RWPE2 (cell line): ENCODE measurements around the gene IL25.

Source experiments
- ATAC-seq: fragments of 200-7000 bp; cut with Tn5 transposase; 3 replicates; pipeline ENCODE4 v1.9.1; 2021; ENCODE audit warnings: low read depth
- DNase-seq: peaks from one replicate; pipeline ENCODE4 v3.0.0-alpha.2; 2020; ENCODE audit warnings: low spot score
- H3K27ac ChIP-seq: fragments of 450-650 bp; 2 replicates; pipeline ENCODE4 v1.5.1; 2017; ENCODE audit warnings: mild to moderate bottlenecking; ENCODE audit not compliant: poor library complexity, severe bottlenecking
- H3K27me3 ChIP-seq: fragments of 250-450 bp; sonication (Bioruptor Pico); 2 replicates; pipeline ENCODE4 v1.5.1; 2021; ENCODE audit warnings: mild to moderate bottlenecking, moderate library complexity; ENCODE audit not compliant: insufficient read depth, poor library complexity, severe bottlenecking
- H3K36me3 ChIP-seq: fragments of 250-450 bp; sonication (Bioruptor Pico); 2 replicates; pipeline ENCODE4 v1.5.1; 2020; ENCODE audit warnings: low read depth, mild to moderate bottlenecking, moderate library complexity
- H3K4me1 ChIP-seq: fragments of 250-450 bp; sonication (Bioruptor Pico); 2 replicates; pipeline ENCODE4 v1.5.1; 2021; ENCODE audit warnings: mild to moderate bottlenecking, moderate library complexity; ENCODE audit not compliant: insufficient read depth, poor library complexity, severe bottlenecking
- H3K4me3 ChIP-seq: fragments of 250-450 bp; sonication (Bioruptor Pico); 2 replicates; pipeline ENCODE4 v1.5.1; 2021; ENCODE audit warnings: mild to moderate bottlenecking, moderate library complexity; ENCODE audit not compliant: severe bottlenecking
- H3K9me3 ChIP-seq: fragments of 250-450 bp; sonication (Bioruptor Pico); 2 replicates; pipeline ENCODE4 v1.5.1; 2021; ENCODE audit warnings: mild to moderate bottlenecking, moderate library complexity; ENCODE audit not compliant: severe bottlenecking
- TF ChIP-seq, protein P1 (sequence below): fragments of 450-650 bp; IDR thresholded peaks from one replicate; pipeline ENCODE4 v1.5.1; 2017; ENCODE audit warnings: mild to moderate bottlenecking, moderate library complexity; ENCODE audit not compliant: poor library complexity, severe bottlenecking

The IL25 gene

DNA sequence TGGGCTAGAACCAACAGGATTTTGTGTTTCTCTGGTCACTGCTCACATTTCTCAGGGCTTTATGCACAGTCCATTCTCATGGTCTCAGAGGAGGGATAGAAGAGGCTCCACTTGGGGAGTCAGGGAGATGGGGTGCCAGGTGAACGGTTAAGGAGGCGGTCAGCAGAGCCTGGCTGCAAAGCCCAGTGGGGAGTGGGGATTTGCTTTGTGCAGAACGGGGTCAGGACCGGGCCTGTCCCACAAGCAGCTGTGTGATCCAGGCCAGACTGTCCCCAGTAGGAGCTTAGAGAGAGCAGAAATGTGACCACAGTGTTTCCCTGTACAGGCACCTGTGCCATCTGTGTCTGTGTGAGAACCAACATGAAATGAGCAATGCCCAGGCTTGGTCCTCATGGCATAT lies 8.4 kb downstream of the IL25 start:
- TF ChIP-seq, protein P1, sequence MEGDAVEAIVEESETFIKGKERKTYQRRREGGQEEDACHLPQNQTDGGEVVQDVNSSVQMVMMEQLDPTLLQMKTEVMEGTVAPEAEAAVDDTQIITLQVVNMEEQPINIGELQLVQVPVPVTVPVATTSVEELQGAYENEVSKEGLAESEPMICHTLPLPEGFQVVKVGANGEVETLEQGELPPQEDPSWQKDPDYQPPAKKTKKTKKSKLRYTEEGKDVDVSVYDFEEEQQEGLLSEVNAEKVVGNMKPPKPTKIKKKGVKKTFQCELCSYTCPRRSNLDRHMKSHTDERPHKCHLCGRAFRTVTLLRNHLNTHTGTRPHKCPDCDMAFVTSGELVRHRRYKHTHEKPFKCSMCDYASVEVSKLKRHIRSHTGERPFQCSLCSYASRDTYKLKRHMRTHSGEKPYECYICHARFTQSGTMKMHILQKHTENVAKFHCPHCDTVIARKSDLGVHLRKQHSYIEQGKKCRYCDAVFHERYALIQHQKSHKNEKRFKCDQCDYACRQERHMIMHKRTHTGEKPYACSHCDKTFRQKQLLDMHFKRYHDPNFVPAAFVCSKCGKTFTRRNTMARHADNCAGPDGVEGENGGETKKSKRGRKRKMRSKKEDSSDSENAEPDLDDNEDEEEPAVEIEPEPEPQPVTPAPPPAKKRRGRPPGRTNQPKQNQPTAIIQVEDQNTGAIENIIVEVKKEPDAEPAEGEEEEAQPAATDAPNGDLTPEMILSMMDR: no peak
- Histone ChIP-seq H3K36me3 (no peaks in the 10 kb centered on the region), H3K4me3 (no peak overlapping the region), H3K27ac (no peak overlapping the region), H3K4me1 (no peaks in the 10 kb centered on the region), H3K27me3 (no peaks in the 10 kb centered on the region), H3K9me3 (no peaks in the 10 kb centered on the region)
- ATAC-seq (no peak), DNase-seq (no peak)

DNA sequence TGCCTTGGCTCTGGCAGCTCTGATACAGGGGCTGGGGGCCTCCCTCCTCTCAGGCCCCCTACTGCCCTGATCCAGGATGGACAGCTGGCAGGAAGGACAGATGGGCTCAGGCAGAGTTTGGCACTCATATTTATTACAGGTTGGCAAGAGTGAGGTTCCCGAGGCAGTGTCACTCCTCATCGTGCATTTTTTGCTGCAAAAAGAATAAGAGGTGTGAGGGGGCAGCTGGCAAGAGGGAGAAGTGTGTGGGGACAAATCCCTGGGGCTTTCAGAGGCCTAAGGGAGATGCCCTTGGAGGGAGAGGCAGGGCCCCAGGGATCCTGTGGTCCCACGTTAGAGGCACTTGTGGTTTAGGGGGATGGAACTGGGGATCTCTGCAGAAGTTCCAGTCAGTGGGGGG lies 9.3 kb downstream of the IL25 start:
- H3K27ac ChIP-seq: no peak overlapping the region
- H3K4me1 ChIP-seq: no peaks in the 10 kb centered on the region
- DNase-seq: no peak
- H3K9me3 ChIP-seq: no peaks in the 10 kb centered on the region
- H3K36me3 ChIP-seq: no peaks in the 10 kb centered on the region
- TF ChIP-seq, protein P1: no peak
- no peaks in the 10 kb centered on the region for H3K27me3 ChIP-seq
- ATAC-seq: no peak
- no peak overlapping the region for H3K4me3 ChIP-seq

DNA sequence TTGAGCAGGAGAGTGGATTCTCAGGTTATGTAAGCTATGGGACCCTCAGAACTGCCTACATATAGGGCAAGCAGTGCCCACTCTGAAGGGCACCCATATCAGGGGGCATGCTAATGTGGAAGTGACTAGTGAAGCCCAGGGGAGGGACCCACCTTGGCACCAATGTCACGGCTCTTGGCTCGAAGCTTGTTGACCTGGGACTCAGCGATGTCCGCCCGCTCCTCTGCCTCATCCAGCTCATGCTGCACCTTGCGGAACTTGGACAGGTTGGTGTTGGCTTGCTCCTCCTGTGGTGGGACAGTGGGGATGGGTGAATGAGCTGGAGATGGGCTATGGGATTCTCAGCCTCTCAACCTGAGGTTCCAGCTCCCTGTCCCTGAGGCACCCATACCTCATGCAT lies 9.7 kb downstream of the IL25 start:
- no peak overlapping the region for H3K4me3 ChIP-seq
- no peaks in the 10 kb centered on the region for H3K4me1 ChIP-seq
- ATAC-seq: no peak
- H3K27ac ChIP-seq: no peak overlapping the region
- DNase-seq: no peak
- H3K36me3 ChIP-seq: no peaks in the 10 kb centered on the region
- TF ChIP-seq, protein P1: no peak
- H3K27me3 ChIP-seq: no peaks in the 10 kb centered on the region
- no peaks in the 10 kb centered on the region for H3K9me3 ChIP-seq

DNA sequence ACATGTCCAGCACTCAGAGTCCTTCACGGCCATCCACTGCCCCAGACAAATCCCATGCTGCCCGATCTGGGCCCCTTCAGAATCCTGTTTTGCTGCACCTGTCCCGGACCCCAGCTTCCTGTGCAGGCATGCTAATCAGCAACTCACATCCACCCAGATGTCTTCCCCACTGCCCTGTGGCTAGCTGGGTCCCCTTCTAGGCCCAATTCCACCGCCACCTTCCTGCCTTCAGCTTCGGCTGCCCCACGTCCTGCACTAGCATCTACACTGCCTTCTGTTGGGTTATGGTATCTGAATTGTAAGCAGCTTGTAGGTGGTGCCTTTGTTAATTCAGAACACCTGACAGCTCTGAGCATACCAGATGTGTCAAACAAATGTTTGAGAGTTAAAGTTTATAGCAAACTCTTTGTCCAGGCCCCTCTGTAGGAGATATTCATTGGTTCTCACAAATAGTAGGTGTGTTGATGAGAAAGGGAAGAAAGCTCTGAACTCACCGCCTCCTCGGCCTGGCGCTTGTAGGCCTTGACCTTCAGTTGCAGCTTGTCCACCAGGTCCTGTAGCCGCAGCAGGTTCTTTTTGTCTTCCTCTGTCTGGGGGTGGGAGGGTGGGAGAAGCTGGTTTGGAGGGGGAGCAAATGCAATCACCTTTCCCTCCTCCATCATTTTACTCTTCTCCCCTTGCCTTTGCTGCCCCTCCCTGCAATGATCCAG lies 10.3 kb downstream of the IL25 start:
- Histone ChIP-seq H3K27me3 (no peaks in the 10 kb centered on the region), H3K9me3 (no peaks in the 10 kb centered on the region), H3K4me1 (no peaks in the 10 kb centered on the region), H3K27ac (no peak overlapping the region), H3K4me3 (no peak overlapping the region), H3K36me3 (no peaks in the 10 kb centered on the region)
- DNase-seq (no peak), ATAC-seq (no peak)
- TF ChIP-seq, protein P1: no peak

DNA sequence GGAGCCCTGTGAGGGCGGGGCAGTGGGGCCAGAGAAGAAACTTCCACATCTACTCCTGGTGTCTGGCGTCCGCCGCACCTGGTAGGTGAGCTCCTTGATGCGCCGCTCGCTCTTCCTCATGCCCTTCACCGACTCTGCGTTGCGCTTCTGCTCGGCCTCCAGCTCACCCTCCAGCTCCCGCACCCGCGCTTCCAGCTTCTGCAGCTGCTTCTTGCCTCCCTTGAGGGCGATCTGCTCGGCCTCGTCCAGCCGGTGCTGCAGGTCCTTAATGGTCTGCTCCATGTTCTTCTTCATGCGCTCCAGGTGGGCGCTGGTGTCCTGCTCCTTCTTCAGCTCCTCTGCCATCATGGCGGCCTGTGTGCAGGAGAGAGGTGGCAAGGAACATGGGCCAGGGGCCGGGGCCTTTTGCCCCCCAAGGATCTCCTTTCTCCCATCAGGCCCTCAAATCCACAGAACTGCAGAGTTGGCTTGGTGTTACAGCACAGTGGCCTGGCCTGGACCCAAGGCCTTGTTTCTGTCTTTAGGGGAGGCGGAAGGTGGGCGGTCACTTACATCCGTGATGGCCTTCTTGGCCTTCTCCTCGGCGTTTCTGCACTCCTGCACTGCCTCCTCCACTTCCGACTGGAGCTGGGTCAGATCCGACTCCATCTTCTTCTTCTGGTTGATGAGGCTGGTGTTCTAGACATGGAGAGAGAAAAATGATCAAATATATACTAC lies 11.9 kb downstream of the IL25 start:
- TF ChIP-seq, protein P1: no peak
- no peak for ATAC-seq
- no peak overlapping the region for H3K27ac ChIP-seq
- H3K36me3 ChIP-seq: no peaks in the 10 kb centered on the region
- H3K9me3 ChIP-seq: no peaks in the 10 kb centered on the region
- no peak overlapping the region for H3K4me3 ChIP-seq
- H3K27me3 ChIP-seq: no peaks in the 10 kb centered on the region
- H3K4me1 ChIP-seq: no peaks in the 10 kb centered on the region
- no peak for DNase-seq
